Ectodermal cell (in vitro differentiated cells): ENCODE measurements around the gene ZNF268. TPM values are rescaled to one million over a fixed set of nuclear protein-coding genes. Genes with fewer than 3 reads are reported as not detected.

ENCODE experiments used
- H3K27ac ChIP-seq: 2 replicates; pipeline ENCODE4 v1.7.0; 2013; ENCODE audit warnings: mild to moderate bottlenecking, low read depth, low read length; ENCODE audit not compliant: insufficient read depth, poor library complexity, severe bottlenecking
- H3K27me3 ChIP-seq: 2 replicates; pipeline ENCODE4 v1.7.0; 2013; ENCODE audit warnings: mild to moderate bottlenecking, low read length; ENCODE audit not compliant: insufficient read depth, control insufficient read depth, poor library complexity, severe bottlenecking
- H3K36me3 ChIP-seq: one replicate; pipeline ENCODE4 v1.7.0; 2013; ENCODE audit warnings: low read length; ENCODE audit not compliant: control insufficient read depth, insufficient read depth
- H3K4me1 ChIP-seq: one replicate; pipeline ENCODE4 v1.7.0; 2013; ENCODE audit warnings: low read length; ENCODE audit not compliant: control insufficient read depth, insufficient read depth
- H3K4me3 ChIP-seq: 2 replicates; pipeline ENCODE4 v1.7.0; 2013; ENCODE audit warnings: low read depth, low read length, control low read depth; ENCODE audit not compliant: insufficient read depth
- H3K9me3 ChIP-seq: 2 replicates; pipeline ENCODE4 v1.7.0; 2013; ENCODE audit warnings: mild to moderate bottlenecking, low read length, moderate library complexity; ENCODE audit not compliant: control insufficient read depth
- WGBS, 2 experiments: methylation state at CpG; one replicate each; pipeline ENCODE4 v1.1.7; 2013; ENCODE audit warnings: missing lambda C conversion rate in 2 of 2; 5-methylcytosine and 5-hydroxymethylcytosine counted together
- polyA plus RNA-seq, 4 experiments: library from polyadenylated mRNA; stranded (reverse); fragments of 50-300 nt; gene quantifications; one replicate each; pipeline ENCODE4 v1.2.3, GENCODE V29; 2013

Gene ZNF268
- polyA plus RNA-seq (2013, experiment 1 of 4): 23.5 TPM
- 31.8 TPM for polyA plus RNA-seq (2013, experiment 2 of 4)
- polyA plus RNA-seq (2013, experiment 3 of 4): 25.9 TPM
- polyA plus RNA-seq (2013, experiment 4 of 4): 27.2 TPM

GRCh38 chr12:133181238-133181959 is at the start of gene ZNF268:
Gene ZNF268, plus strand, starts transcription at chr12:133181495. Its CDS starts 503 bp downstream, at chr12:133181998.
- Histone ChIP-seq H3K9me3 (peaks cover 5% of the 10 kb centered on the region), H3K36me3 (peaks cover 39% of the 10 kb centered on the region), H3K4me3 (peak within 1 kb of the TSS; percentile 98), H3K27me3 (no peaks in the 10 kb centered on the region), H3K4me1 (no peaks in the 10 kb centered on the region), H3K27ac (peak within 1 kb of the TSS; percentile 53)
- WGBS, 2 experiments: 1 to 2% methylated on average over 40 of the region's 40 CpGs

GRCh38 chr12:133135747-133136146 is 45.5 kb upstream of the ZNF268 start:
- H3K4me1 ChIP-seq: no peaks in the 10 kb centered on the region
- H3K36me3 ChIP-seq: peaks cover 77% of the 10 kb centered on the region
- no peak overlapping the region for H3K4me3 ChIP-seq
- WGBS, 2 experiments: 93 to 95% methylated on average over 2 of the region's 2 CpGs
- no peaks in the 10 kb centered on the region for H3K27me3 ChIP-seq
- H3K27ac ChIP-seq: no peak overlapping the region
- H3K9me3 ChIP-seq: peaks cover 15% of the 10 kb centered on the region

- peaks cover 77% of the 10 kb centered on the region for H3K36me3 ChIP-seq
Measured at GRCh38 chr12:133145981-133146380, 35.3 kb upstream of the ZNF268 start.

GRCh38 chr12:133156125-133156690 is 25.1 kb upstream of the ZNF268 start:
- no peaks in the 10 kb centered on the region for H3K4me1 ChIP-seq
- H3K9me3 ChIP-seq: peaks cover 15% of the 10 kb centered on the region
- H3K27me3 ChIP-seq: no peaks in the 10 kb centered on the region
- no peak overlapping the region for H3K27ac ChIP-seq
- WGBS, 2 experiments: 93 to 100% methylated on average over 1 to 2 of the region's 2 CpGs
- peaks cover 66% of the 10 kb centered on the region for H3K36me3 ChIP-seq
- no peak overlapping the region for H3K4me3 ChIP-seq

More at GRCh38 chr12:133145981-133146380, 35.3 kb upstream of the ZNF268 start:
- Histone ChIP-seq H3K27me3 (no peaks in the 10 kb centered on the region), H3K4me1 (no peaks in the 10 kb centered on the region), H3K9me3 (peaks cover 9% of the 10 kb centered on the region), H3K4me3 (no peak overlapping the region), H3K27ac (no peak overlapping the region)
- 87 to 98% methylated on average over 2 of the region's 2 CpGs for WGBS, 2 experiments

- 88 to 93% methylated on average over 3 of the region's 3 CpGs for WGBS, 2 experiments
- no peak overlapping the region for H3K4me3 ChIP-seq
- H3K9me3 ChIP-seq: peaks cover 6% of the 10 kb centered on the region
Measured at GRCh38 chr12:133165776-133166175, 15.5 kb upstream of the ZNF268 start.

GRCh38 chr12:133172491-133172890 is 8.8 kb upstream of the ZNF268 start:
- Histone ChIP-seq H3K27ac (no peak overlapping the region), H3K4me1 (no peaks in the 10 kb centered on the region), H3K27me3 (no peaks in the 10 kb centered on the region), H3K9me3 (peaks cover 4% of the 10 kb centered on the region), H3K4me3 (no peak overlapping the region), H3K36me3 (no peaks in the 10 kb centered on the region)
- 78 to 90% methylated on average over 1 of the region's 1 CpG for WGBS, 2 experiments

More at GRCh38 chr12:133165776-133166175, 15.5 kb upstream of the ZNF268 start:
- Histone ChIP-seq H3K27me3 (no peaks in the 10 kb centered on the region), H3K4me1 (no peaks in the 10 kb centered on the region), H3K27ac (no peak overlapping the region), H3K36me3 (no peaks in the 10 kb centered on the region)

- no peaks in the 10 kb centered on the region for H3K27me3 ChIP-seq
- WGBS, 2 experiments: 67 to 93% methylated on average over 1 of the region's 1 CpG
Measured at GRCh38 chr12:133174901-133175300, 6.4 kb upstream of the ZNF268 start.

GRCh38 chr12:133180669-133181068 is 626 bp upstream of the ZNF268 start:
- H3K36me3 ChIP-seq: peaks cover 33% of the 10 kb centered on the region
- H3K4me1 ChIP-seq: no peaks in the 10 kb centered on the region
- H3K9me3 ChIP-seq: peaks cover 7% of the 10 kb centered on the region
- no peak overlapping the region for H3K4me3 ChIP-seq
- no peak overlapping the region for H3K27ac ChIP-seq
- H3K27me3 ChIP-seq: no peaks in the 10 kb centered on the region
- WGBS, 2 experiments: 86 to 98% methylated on average over 7 to 8 of the region's 8 CpGs

More at GRCh38 chr12:133174901-133175300, 6.4 kb upstream of the ZNF268 start:
- H3K36me3 ChIP-seq: no peaks in the 10 kb centered on the region
- no peak overlapping the region for H3K4me3 ChIP-seq
- peaks cover 4% of the 10 kb centered on the region for H3K9me3 ChIP-seq
- H3K4me1 ChIP-seq: no peaks in the 10 kb centered on the region
- no peak overlapping the region for H3K27ac ChIP-seq

GRCh38 chr12:133190176-133190575 is 8.9 kb downstream of the ZNF268 start:
- no peaks in the 10 kb centered on the region for H3K27me3 ChIP-seq
- WGBS, 2 experiments: 95 to 96% methylated on average over 2 of the region's 2 CpGs
- no peak overlapping the region for H3K27ac ChIP-seq
- peaks cover 94% of the 10 kb centered on the region for H3K36me3 ChIP-seq
- H3K4me1 ChIP-seq: no peaks in the 10 kb centered on the region
- no peak overlapping the region for H3K4me3 ChIP-seq
- H3K9me3 ChIP-seq: peaks cover 6% of the 10 kb centered on the region

- 93 to 96% methylated on average over 5 of the region's 5 CpGs for WGBS, 2 experiments
- H3K4me1 ChIP-seq: no peaks in the 10 kb centered on the region
- H3K27me3 ChIP-seq: no peaks in the 10 kb centered on the region
- H3K9me3 ChIP-seq: peaks cover 7% of the 10 kb centered on the region
- peaks cover 86% of the 10 kb centered on the region for H3K36me3 ChIP-seq
- no peak overlapping the region for H3K4me3 ChIP-seq
- H3K27ac ChIP-seq: no peak overlapping the region
Measured at GRCh38 chr12:133192847-133193246, 11.6 kb downstream of the ZNF268 start.
